H1 (cell line): ENCODE results near the gene PXK. TPM values are rescaled to one million over a fixed set of nuclear protein-coding genes. Genes with fewer than 3 reads are reported as not detected.

Source experiments
- CTCF ChIA-PET: fragments of 300-600 bp; sonication (Branson Sonifier 250); formaldehyde crosslinking; loops from one replicate; lab custom pipeline; 2021; ENCODE audit not compliant: partially characterized antibody; lab: Charles Lee
- POLR2A ChIA-PET: fragments of 300-600 bp; sonication (Branson Sonifier 250); formaldehyde crosslinking; loops from one replicate; lab custom pipeline; 2021; ENCODE audit warnings: inconsistent platforms; ENCODE audit not compliant: partially characterized antibody; lab: Charles Lee
- DNase-seq, 2 experiments: peaks; one replicate each; pipeline versions ENCODE4 v3.0.0 to v3.0.0-alpha.2; 2010 to 2022; ENCODE audit warnings: low spot score in 2 of 2, low read depth in 1 of 2, mixed read lengths in 1 of 2
- FAIRE-seq: peaks from 2 replicates; lab custom pipeline; 2011; peaks lifted over from hg19 to GRCh38; lab: Jason Lieb, UNC
- H2AFZ ChIP-seq: 2 replicates; pipeline ENCODE4 v1.8.1; 2012; ENCODE audit warnings: low read length, inconsistent platforms
- H2AK5ac ChIP-seq: 2 replicates; pipeline ENCODE4 v1.6.1; 2013; ENCODE audit warnings: low read depth, low read length
- H2BK120ac ChIP-seq: replicated peaks from 2 replicates; pipeline ENCODE3; 2013; ENCODE audit warnings: low read depth, low read length, inconsistent platforms
- H2BK12ac ChIP-seq: 2 replicates; pipeline ENCODE4 v1.6.1; 2013; ENCODE audit warnings: low read depth, low read length
- H2BK15ac ChIP-seq: 2 replicates; pipeline ENCODE4 v1.6.1; 2013; ENCODE audit warnings: low read length
- H2BK20ac ChIP-seq: 2 replicates; pipeline ENCODE4 v1.6.1; 2013; ENCODE audit warnings: low read length
- H2BK5ac ChIP-seq: 2 replicates; pipeline ENCODE4 v1.6.1; 2013; ENCODE audit warnings: low read depth, low read length
- H3K14ac ChIP-seq: 2 replicates; pipeline ENCODE4 v1.6.1; 2013; ENCODE audit warnings: inconsistent platforms; ENCODE audit not compliant: insufficient read length
- H3K18ac ChIP-seq: 2 replicates; pipeline ENCODE4 v1.6.1; 2013; ENCODE audit warnings: low read length; ENCODE audit errors: extremely low read depth
- H3K23ac ChIP-seq: 2 replicates; pipeline ENCODE4 v1.6.1; 2013; ENCODE audit warnings: inconsistent platforms; ENCODE audit not compliant: insufficient read length
- H3K23me2 ChIP-seq: 2 replicates; pipeline ENCODE4 v1.6.1; 2013; ENCODE audit warnings: low read depth, low read length
- H3K27ac ChIP-seq: 2 replicates; pipeline ENCODE4 v1.6.1; 2011; ENCODE audit warnings: low read depth, low read length, inconsistent platforms
- H3K27me3 ChIP-seq, 4 experiments: replicated peaks in 1 of 4; 1 replicate in 1 of 4; 2 replicates in 3 of 4; pipeline versions ENCODE4 v1.6.1 to v1.8.1; 2011 to 2013; ENCODE audit warnings: low read length in 3 of 4, mild to moderate bottlenecking in 3 of 4, inconsistent platforms in 2 of 4, mixed read lengths in 2 of 4, moderate library complexity in 1 of 4; ENCODE audit not compliant: control insufficient read depth in 3 of 4, insufficient read depth in 3 of 4; ENCODE audit errors: extremely low read depth in 1 of 4
- H3K36me3 ChIP-seq, 4 experiments: 2 replicates each; pipeline versions ENCODE4 v1.6.1 to v1.8.1; 2011 to 2013; ENCODE audit warnings: mild to moderate bottlenecking in 4 of 4, low read length in 3 of 4, moderate library complexity in 2 of 4, control low read depth in 1 of 4, inconsistent platforms in 1 of 4; ENCODE audit not compliant: insufficient read depth in 4 of 4, control insufficient read depth in 2 of 4
- H3K4ac ChIP-seq: replicated peaks from 2 replicates; pipeline ENCODE3; 2013; ENCODE audit warnings: low read length, low read depth, mixed read lengths, inconsistent platforms; ENCODE audit not compliant: insufficient read length
- H3K4me1 ChIP-seq, 4 experiments: replicated peaks in 1 of 4; 1 replicate in 1 of 4; 2 replicates in 3 of 4; pipeline versions ENCODE4 v1.6.1 to v1.8.1; 2011 to 2013; ENCODE audit warnings: low read length in 3 of 4, inconsistent platforms in 2 of 4, mixed read lengths in 1 of 4; ENCODE audit not compliant: insufficient read depth in 4 of 4, control insufficient read depth in 3 of 4
- H3K4me2 ChIP-seq, 2 experiments: 2 replicates each; pipeline versions ENCODE4 v1.6.1 to v1.8.1; 2011 to 2013; ENCODE audit warnings: low read depth in 2 of 2, low read length in 2 of 2, control low read depth in 1 of 2, inconsistent platforms in 1 of 2, mild to moderate bottlenecking in 1 of 2; ENCODE audit not compliant: insufficient read depth in 1 of 2
- H3K4me3 ChIP-seq, 4 experiments: fragments of 200-600, 300-600 bp in 1 of 4; sonication (generic), shearing (Covaris generic), sonication (Bioruptor Twin) in 1 of 4; 2 replicates each; pipeline versions ENCODE4 v1.5.1 to v1.8.1; 2011 to 2016; ENCODE audit warnings: low read length in 4 of 4, low read depth in 3 of 4, control low read depth in 2 of 4, inconsistent platforms in 2 of 4, mild to moderate bottlenecking in 2 of 4, mixed read lengths in 1 of 4, moderate library complexity in 1 of 4; ENCODE audit not compliant: insufficient read depth in 2 of 4; ENCODE audit errors: extremely low read depth in 1 of 4
- H3K56ac ChIP-seq: replicated peaks from 2 replicates; pipeline ENCODE3; 2013; ENCODE audit warnings: low read depth, mild to moderate bottlenecking, mixed read lengths, low read length, inconsistent platforms; ENCODE audit not compliant: insufficient read length
- H3K79me1 ChIP-seq: 2 replicates; pipeline ENCODE4 v1.6.1; 2013; ENCODE audit warnings: low read depth, low read length, control low read depth
- H3K79me2 ChIP-seq, 2 experiments: 2 replicates each; pipeline versions ENCODE4 v1.6.1 to v1.8.1; 2012 to 2013; ENCODE audit warnings: low read length in 2 of 2, mild to moderate bottlenecking in 2 of 2, inconsistent platforms in 1 of 2; ENCODE audit not compliant: insufficient read depth in 2 of 2, control insufficient read depth in 1 of 2
- H3K9ac ChIP-seq, 4 experiments: replicated peaks in 1 of 4; 1 replicate in 1 of 4; 2 replicates in 3 of 4; pipeline versions ENCODE4 v1.6.1 to v1.8.1; 2011 to 2013; ENCODE audit warnings: low read depth in 3 of 4, low read length in 3 of 4, control low read depth in 2 of 4, mild to moderate bottlenecking in 2 of 4, moderate library complexity in 2 of 4, inconsistent platforms in 1 of 4; ENCODE audit errors: extremely low read depth in 1 of 4
- H3K9me3 ChIP-seq, 2 experiments: 2 replicates each; pipeline versions ENCODE4 v1.6.1 to v1.8.1; 2012 to 2013; ENCODE audit warnings: mild to moderate bottlenecking in 2 of 2, moderate library complexity in 2 of 2, control low read depth in 1 of 2, inconsistent platforms in 1 of 2, low read depth in 1 of 2, low read length in 1 of 2, mixed read lengths in 1 of 2; ENCODE audit not compliant: insufficient read depth in 2 of 2
- H4K20me1 ChIP-seq, 2 experiments: replicated peaks in 1 of 2; 2 replicates each; pipeline versions ENCODE3 to v1.8.1; 2011 to 2013; ENCODE audit warnings: inconsistent platforms in 2 of 2, low read length in 2 of 2, mild to moderate bottlenecking in 1 of 2; ENCODE audit not compliant: insufficient read depth in 2 of 2, control insufficient read depth in 1 of 2
- H4K5ac ChIP-seq: 2 replicates; pipeline ENCODE4 v1.6.1; 2013; ENCODE audit warnings: low read length, low read depth, mixed read lengths, inconsistent platforms; ENCODE audit not compliant: insufficient read length
- H4K8ac ChIP-seq: 2 replicates; pipeline ENCODE4 v1.8.0; 2013; ENCODE audit warnings: mild to moderate bottlenecking, moderate library complexity, low read length, inconsistent platforms; ENCODE audit not compliant: insufficient read depth; ENCODE audit errors: extremely low read depth
- H4K91ac ChIP-seq: replicated peaks from 2 replicates; pipeline ENCODE3; 2013; ENCODE audit warnings: low read length, mixed read lengths, inconsistent platforms; ENCODE audit not compliant: insufficient read length
- ASH2L ChIP-seq: fragments of 200-600, 300-600 bp; sonication (generic); IDR thresholded peaks from one replicate; pipeline ENCODE4 v1.7.1; 2017; ENCODE audit warnings: low read length
- KDM1A ChIP-seq: fragments of 200-600, 300-600 bp; sonication (generic); IDR thresholded peaks from 2 replicates; pipeline ENCODE4 v1.7.1; 2016; ENCODE audit warnings: mild to moderate bottlenecking, low read length, borderline replicate concordance
- WGBS, 2 experiments: shearing (Covaris generic) in 1 of 2; methylation state at CpG; one replicate each; pipeline versions ENCODE4 v1.1.6 to v1.1.7; 2013 to 2015; ENCODE audit warnings: low lambda C conversion rate in 2 of 2, mixed read lengths in 2 of 2, inconsistent platforms in 1 of 2, low coverage in 1 of 2, missing lambda C conversion rate in 1 of 2; ENCODE audit not compliant: insufficient replicate concordance in 2 of 2, insufficient coverage in 1 of 2, insufficient read length in 1 of 2; ENCODE audit errors: extremely low coverage in 1 of 2, missing lambda C conversion rate in 1 of 2; 5-methylcytosine and 5-hydroxymethylcytosine counted together
- polyA plus RNA-seq, 7 experiments: library from polyadenylated mRNA; depleted of rRNA in 3 of 7; stranded (reverse) in 5 of 7; unstranded in 2 of 7; fragments of >200 nt in 5 of 7; fragments of 200-250 nt in 2 of 7; gene quantifications; 1 replicate in 5 of 7; 2 replicates in 1 of 7; 4 replicates in 1 of 7; pipeline versions ENCODE4 v1.2.1 to v1.2.3, GENCODE V29; 2011 to 2013; ENCODE audit warnings: missing spikeins in 2 of 7, mixed read lengths in 2 of 7
- total RNA-seq: library from RNA; stranded (reverse); fragmentation: NEBNext Ultra II Directional; extraction: Animal tissue kit (Norgen Biotek cat#: 25700); gene quantifications from 2 replicates; pipeline ENCODE4 v1.2.1, GENCODE V29; 2021

Gene PXK
- total and polyA plus RNA-seq, 2 of the 8 experiments (the other 6 are each of a cell fraction or from before 2014, with no cell fraction given), result 3.5 to 7.1 TPM

DNA sequence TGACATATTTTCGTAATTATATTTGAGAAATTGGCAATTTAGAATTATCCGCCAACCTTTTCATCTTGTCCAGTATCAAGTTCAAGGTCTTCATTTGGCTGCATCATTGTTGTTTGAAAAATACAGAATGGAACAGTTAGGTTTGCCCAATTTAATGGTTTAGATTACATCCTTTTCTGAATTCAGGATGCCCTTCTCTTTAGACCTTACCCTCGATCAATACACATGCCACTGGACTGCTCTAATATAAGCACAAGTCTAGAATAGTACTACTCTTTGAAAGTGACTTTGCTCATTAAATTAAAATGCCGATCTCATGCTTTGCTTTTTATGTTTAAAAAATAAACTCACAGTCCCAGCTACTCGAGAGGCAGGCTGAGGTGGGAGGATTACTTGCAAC, 44.5 kb downstream of the PXK start:
- POLR2A ChIA-PET, result no interaction called here
- Histone ChIP-seq H2BK20ac (no peak overlapping the region), H3K4me2 (no peak overlapping the region), H4K91ac (no peak overlapping the region), H3K79me1 (no peaks in the 10 kb centered on the region), H2BK15ac (no peak overlapping the region), H3K36me3 (no peaks in the 10 kb centered on the region), H3K9ac (no peak overlapping the region), H3K56ac (no peak overlapping the region), H3K27ac (no peak overlapping the region), H2BK12ac (no peak overlapping the region), H3K23ac (no peak overlapping the region), H4K20me1 (no peaks in the 10 kb centered on the region), H2AK5ac (no peak overlapping the region), H2BK120ac (no peak overlapping the region), H2AFZ (no peak overlapping the region), H2BK5ac (no peak overlapping the region), H3K4ac (no peak overlapping the region), H3K23me2 (no peaks in the 10 kb centered on the region), H4K5ac (no peak overlapping the region), H3K9me3 (no peaks in the 10 kb centered on the region), H4K8ac (no peak overlapping the region), H3K4me3 (no peak overlapping the region), H3K18ac (no peak overlapping the region), H3K4me1 (no peaks in the 10 kb centered on the region), H3K79me2 (no peaks in the 10 kb centered on the region), H3K27me3 (no peaks in the 10 kb centered on the region), H3K14ac (no peak overlapping the region)
- FAIRE-seq (no peak), DNase-seq (no peak)
- 85% methylated on average over 5 of the region's 5 CpGs; no CpG with 5 or more reads in 1 of the 2 experiments for WGBS, 2 experiments
- CTCF ChIA-PET, result interaction anchor here (1.3 to 5.4 kb wide), 4 partner anchors 24 to 38 kb away, joined by 3 to 20 read pairs (median 4); no protein-coding TSS in a partner anchor
- TF ChIP-seq ASH2L, result no peak
- TF ChIP-seq KDM1A, result no peak
